HuH-7 (cell line): ENCODE results near the gene TCF4.

Experiments used
- DNase-seq: peaks from one replicate; pipeline ENCODE4 v3.0.0; 2011; ENCODE audit warnings: low spot score

Gene TCF4

GRCh38 chr18:55439056-55439455 is 148.9 kb downstream of the TCF4 start:
- DNase-seq = no peak

GRCh38 chr18:55435592-55435991 is 152.4 kb downstream of the TCF4 start:
- no peak for DNase-seq

GRCh38 chr18:55433648-55434047 is 154.3 kb downstream of the TCF4 start:
- DNase-seq = no peak

- DNase-seq = no peak
Observed at GRCh38 chr18:55433140-55433539, 154.9 kb downstream of the TCF4 start.

- no peak for DNase-seq
Observed at GRCh38 chr18:55432307-55433040, 155.5 kb downstream of the TCF4 start.

GRCh38 chr18:55430026-55430425 is 158.0 kb downstream of the TCF4 start:
- no peak for DNase-seq

- DNase-seq = no peak
Observed at GRCh38 chr18:55427951-55428350, 160.0 kb downstream of the TCF4 start.

GRCh38 chr18:55425698-55426097 is 162.3 kb downstream of the TCF4 start:
- no peak for DNase-seq

GRCh38 chr18:55422456-55423180 is 165.4 kb downstream of the TCF4 start:
- DNase-seq = no peak

- no peak for DNase-seq
Observed at GRCh38 chr18:55421615-55422419, 166.2 kb downstream of the TCF4 start.

GRCh38 chr18:55421308-55421614 is 166.7 kb downstream of the TCF4 start:
- DNase-seq = no peak

GRCh38 chr18:55420665-55421307 is 167.2 kb downstream of the TCF4 start:
- no peak for DNase-seq

GRCh38 chr18:55419947-55420664 is 167.9 kb downstream of the TCF4 start:
- no peak for DNase-seq

- no peak for DNase-seq
Observed at GRCh38 chr18:55419132-55419946, 168.7 kb downstream of the TCF4 start.

GRCh38 chr18:55418439-55418838 is 169.6 kb downstream of the TCF4 start:
- DNase-seq = no peak

- no peak for DNase-seq
Observed at GRCh38 chr18:55416791-55417190, 171.2 kb downstream of the TCF4 start.

- DNase-seq = peak; percentile 18
Observed at GRCh38 chr18:55415258-55415871, 172.6 kb downstream of the TCF4 start.

GRCh38 chr18:55414475-55414874 is 173.5 kb downstream of the TCF4 start:
- DNase-seq = no peak

- DNase-seq = no peak
Observed at GRCh38 chr18:55413474-55413873, 174.5 kb downstream of the TCF4 start.

GRCh38 chr18:55407774-55408535 is 180.0 kb downstream of the TCF4 start:
- no peak for DNase-seq
